ENCODE measurements around the gene FAM174C. TPM values are rescaled to one million over a fixed set of nuclear protein-coding genes. Genes with fewer than 3 reads are reported as not detected.

Gene FAM174C
- total RNA-seq, 1 donor from 2014 or later: 123 TPM

GRCh38 chr19:1248786-1249297, 26.5 kb upstream of the FAM174C start:
- no peak for DNase-seq (ENCODE audit: low read depth)
- H3K4me3 ChIP-seq (ENCODE audit: low read depth, low read length): peak overlapping the region; percentile 76
- TF ChIP-seq, protein P1, sequence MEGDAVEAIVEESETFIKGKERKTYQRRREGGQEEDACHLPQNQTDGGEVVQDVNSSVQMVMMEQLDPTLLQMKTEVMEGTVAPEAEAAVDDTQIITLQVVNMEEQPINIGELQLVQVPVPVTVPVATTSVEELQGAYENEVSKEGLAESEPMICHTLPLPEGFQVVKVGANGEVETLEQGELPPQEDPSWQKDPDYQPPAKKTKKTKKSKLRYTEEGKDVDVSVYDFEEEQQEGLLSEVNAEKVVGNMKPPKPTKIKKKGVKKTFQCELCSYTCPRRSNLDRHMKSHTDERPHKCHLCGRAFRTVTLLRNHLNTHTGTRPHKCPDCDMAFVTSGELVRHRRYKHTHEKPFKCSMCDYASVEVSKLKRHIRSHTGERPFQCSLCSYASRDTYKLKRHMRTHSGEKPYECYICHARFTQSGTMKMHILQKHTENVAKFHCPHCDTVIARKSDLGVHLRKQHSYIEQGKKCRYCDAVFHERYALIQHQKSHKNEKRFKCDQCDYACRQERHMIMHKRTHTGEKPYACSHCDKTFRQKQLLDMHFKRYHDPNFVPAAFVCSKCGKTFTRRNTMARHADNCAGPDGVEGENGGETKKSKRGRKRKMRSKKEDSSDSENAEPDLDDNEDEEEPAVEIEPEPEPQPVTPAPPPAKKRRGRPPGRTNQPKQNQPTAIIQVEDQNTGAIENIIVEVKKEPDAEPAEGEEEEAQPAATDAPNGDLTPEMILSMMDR (conservative IDR thresholded peaks at IDR 0.05; ENCODE audit: low read depth, low read length): peak; percentile 63

DNA sequence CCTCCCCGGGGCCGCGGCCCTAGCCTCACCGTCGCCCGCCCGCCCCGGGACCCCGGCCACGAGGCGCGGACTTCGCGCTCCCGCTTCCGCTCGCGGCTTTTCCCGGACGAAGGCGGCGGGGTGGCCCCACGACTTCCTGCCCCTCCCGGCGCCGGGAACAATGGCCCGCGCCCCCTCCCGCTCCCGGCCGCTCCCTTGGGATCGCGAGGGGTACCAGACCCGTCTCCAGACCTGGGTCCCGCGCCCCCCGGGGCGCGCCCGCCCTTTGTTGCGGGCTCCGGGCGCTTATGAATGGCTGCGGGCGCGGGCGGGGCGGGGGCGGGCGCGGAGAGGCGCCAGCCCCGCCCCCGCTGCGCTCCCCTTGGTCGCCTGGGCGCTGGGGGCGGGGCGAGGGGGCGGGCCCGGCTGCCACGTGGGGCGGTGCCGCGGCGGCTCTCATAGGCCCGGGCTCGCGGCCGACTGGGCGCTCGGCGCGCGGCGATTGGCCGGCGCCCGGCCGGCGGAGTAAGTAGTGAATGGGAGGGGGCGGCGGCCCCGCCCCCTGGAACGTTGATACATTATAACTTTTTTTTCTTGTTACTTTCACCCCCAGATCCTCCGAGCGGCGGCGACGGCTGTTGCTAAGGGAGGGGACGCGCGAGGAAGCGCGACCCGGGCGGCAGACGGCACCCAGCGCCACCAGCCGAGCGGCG, 25.9 kb upstream of the FAM174C start:
- DNase-seq (ENCODE audit: low read depth): no peak
- peak overlapping the region; percentile 88 for H3K4me3 ChIP-seq (ENCODE audit: low read depth, low read length)
- TF ChIP-seq, protein P1 (conservative IDR thresholded peaks at IDR 0.05; ENCODE audit: low read depth, low read length): no peak

DNA sequence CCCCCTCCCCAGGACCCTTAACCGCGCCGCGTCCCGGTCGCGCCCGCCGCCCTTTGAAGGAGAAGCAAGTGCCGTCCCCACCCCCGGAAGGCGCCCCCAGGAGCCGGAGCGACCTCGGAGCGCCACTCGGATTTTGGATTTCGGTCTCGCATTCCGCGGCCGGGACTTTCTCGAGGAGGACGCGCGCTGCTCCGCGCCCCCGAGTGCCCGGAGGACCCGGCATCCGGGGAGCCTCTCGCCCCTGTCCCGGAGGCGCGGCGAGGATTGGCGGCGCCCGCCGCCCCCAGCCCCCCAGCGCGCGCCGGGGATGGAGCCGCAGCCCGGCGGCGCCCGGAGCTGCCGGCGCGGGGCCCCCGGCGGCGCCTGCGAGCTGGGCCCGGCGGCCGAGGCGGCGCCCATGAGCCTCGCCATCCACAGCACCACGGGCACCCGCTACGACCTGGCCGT, 25.3 kb upstream of the FAM174C start:
- DNase-seq (ENCODE audit: low read depth): no peak
- TF ChIP-seq, protein P1 (conservative IDR thresholded peaks at IDR 0.05; ENCODE audit: low read depth, low read length): no peak
- peak overlapping the region; percentile 88 for H3K4me3 ChIP-seq (ENCODE audit: low read depth, low read length)

DNA sequence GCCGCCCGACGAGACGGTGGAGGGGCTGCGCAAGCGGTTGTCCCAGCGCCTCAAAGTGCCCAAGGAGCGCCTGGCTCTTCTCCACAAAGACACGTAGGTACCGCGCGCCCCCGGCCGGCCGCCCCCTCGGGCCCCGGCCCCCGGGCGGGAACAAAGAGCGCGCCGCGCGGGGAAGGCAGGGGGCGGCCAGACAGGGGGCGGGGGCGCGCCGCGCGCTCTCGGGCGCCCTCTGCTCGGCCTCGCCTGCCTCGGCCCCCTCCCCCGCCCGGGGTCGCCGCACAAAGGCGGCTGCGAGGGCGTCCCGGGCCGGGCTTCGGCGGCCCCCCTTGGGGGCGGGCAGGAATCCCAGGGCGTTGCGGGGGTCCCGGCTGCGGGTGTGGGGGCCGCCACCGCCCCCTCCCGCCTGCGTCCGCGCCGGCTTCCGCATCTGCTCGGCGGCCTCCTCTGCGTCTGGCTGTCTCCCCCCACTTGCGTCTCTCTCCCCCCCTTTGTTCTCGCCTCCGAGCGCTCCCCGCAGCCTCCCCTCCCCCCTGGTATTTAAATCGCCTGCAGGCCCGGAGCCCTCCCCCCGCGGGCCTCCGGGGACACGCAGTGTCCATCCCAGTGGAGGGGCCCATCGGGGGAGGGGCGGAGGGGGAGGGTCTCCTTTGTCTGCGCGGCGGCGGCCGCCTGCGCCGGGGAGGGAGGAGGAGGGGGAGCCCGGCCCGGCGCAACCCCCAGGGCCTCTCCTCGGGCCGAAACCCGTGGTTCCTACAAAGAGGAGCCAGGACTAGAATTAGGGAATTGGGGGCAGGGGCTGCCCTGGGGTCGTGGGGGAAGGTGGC, 24.7 kb upstream of the FAM174C start:
- no peak for DNase-seq (ENCODE audit: low read depth)
- H3K4me3 ChIP-seq (ENCODE audit: low read depth, low read length): peak overlapping the region; percentile 88
- TF ChIP-seq, protein P1 (conservative IDR thresholded peaks at IDR 0.05; ENCODE audit: low read depth, low read length): no peak

DNA sequence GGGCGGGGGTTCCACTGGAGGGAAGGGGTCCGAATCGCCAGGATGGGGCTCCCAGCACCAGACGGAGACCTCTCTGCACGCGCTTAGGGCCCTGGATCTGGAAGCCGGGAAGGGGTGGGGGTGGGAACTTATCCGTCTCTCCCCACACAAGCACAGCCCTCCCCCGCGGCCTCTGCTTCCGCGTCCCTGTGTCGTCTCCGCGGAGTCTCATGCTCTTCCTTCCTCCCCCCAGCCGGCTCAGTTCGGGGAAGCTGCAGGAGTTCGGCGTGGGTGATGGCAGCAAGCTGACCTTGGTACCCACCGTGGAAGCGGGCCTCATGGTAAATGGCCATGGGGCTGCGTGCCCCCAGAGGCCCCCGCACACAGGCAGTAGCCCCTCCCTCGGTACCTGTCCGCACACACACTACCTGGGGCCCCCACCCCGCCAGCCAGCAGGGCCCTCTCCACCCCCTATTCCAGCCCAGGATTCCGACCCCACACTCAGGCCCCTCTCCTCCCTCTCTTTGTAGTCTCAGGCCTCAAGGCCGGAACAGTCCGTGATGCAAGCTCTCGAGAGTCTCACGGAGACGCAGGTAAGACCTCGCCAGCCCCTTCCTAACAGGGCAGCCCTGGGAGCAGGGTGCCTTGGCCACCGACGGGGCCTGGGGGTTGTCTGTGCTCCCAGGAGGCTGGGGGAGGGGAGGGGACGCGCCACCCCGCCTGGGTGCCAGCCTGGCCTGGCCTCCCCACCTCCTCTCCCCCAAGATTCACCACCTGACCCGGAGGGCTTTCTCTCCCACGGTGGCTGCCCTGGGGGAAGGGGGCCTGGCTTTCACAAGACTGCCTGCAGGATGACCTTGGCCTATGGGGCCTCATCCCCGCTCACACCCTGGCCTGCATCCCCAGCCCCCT, 23.8 kb upstream of the FAM174C start:
- no peak for DNase-seq (ENCODE audit: low read depth)
- H3K4me3 ChIP-seq (ENCODE audit: low read depth, low read length): peak overlapping the region; percentile 88
- TF ChIP-seq, protein P1 (conservative IDR thresholded peaks at IDR 0.05; ENCODE audit: low read depth, low read length): no peak

- peak overlapping the region; percentile 88 for H3K4me3 ChIP-seq (ENCODE audit: low read depth, low read length)
- DNase-seq (ENCODE audit: low read depth): no peak
- TF ChIP-seq, protein P1 (conservative IDR thresholded peaks at IDR 0.05; ENCODE audit: low read depth, low read length): no peak
These were observed 23.0 kb upstream of the FAM174C start for GRCh38 chr19:1252221-1252820.

Data from epithelial cell of proximal tubule (primary cell).